ENCODE measurements around the gene SLC29A4.

Gene SLC29A4

DNA sequence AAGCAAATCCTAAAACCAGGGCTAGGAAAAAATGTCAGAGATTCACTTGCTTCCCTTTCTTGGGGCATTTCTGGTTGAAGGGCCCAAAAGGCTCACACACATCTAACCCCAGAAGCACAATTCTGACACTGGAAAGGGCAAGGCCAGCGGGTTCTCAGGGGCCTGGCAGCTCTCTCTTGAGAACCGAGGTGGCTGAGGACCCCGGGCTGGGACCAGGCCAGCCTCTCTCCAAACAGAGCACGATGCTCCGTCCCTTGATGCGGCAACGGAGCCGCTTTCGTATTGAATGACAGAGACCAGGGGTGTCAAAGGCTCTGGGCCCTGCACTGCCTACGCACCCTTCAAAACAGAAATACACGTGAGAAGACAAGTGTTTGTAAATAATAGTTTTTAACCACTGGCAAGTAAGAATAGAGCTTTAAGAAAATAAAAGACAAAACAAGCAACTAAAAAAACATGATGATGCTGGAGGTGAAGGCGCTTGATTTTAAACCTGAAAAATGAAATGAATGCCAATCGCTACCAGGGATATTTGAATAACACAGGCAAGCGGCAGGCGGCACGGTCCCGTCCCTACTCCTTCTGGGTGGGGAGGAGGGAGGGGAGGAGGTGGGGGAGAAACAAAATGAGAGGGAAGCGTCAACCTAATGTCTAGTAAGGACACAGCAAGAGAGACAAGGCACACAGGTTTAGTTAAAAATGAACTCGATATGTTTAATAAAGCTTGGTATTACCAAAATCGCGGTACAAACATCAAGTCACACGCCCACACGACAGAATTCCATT is 68.0 kb downstream of the SLC29A4 start:
- in situ Hi-C loops (cut with MboI; ENCODE audit: low sequenced_read_pairs) = no loop called here

GRCh38 chr7:5351507-5352265 is 68.9 kb downstream of the SLC29A4 start:
- in situ Hi-C loops (cut with MboI; ENCODE audit: low sequenced_read_pairs) = no loop called here

GRCh38 chr7:5352440-5353010 is 69.8 kb downstream of the SLC29A4 start:
- in situ Hi-C loops (cut with MboI; ENCODE audit: low sequenced_read_pairs) = no loop called here

DNA sequence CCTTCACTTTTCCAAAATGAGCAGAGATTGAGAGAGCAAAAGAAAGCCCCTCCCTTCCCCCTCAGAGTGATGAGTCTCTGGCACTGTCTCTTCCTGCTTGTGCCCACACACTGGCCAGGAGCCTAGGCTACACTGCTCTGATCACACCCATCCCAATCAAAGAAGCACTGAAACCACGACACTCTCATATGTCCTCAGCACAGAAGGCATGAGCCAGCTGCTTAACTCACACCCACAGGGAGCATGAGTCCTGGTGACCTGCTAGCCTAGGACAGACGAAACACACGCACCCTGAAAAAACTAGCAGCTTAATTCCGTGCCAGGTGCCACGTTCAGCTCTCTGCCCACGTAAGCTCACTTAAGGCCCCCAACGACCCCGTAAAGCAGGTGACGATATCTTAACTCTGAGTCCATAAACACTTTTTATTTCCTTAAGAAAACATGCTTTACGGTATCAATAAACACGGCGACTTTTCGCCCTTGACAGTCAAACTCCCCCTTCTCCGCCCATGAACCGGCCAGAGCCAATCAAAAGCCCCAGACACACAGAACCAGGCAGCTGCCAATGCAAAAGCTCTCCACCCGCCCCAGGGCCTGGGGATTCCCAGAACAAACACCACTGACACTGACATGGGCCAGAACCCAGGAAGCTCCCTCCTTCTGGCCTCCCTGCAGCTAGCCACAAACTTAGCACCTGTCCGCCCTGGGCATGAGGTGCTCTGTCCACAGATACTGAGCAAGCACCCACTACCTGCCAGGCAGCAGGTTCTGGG is 71.9 kb downstream of the SLC29A4 start:
- in situ Hi-C loops (cut with MboI; ENCODE audit: low sequenced_read_pairs) = no loop called here

Data from HL-60/S4 treated with phorbol 12-myristate 13-acetate at 8.2 ng/mL for 4 days and 3 days (cell line).